Lower leg skin (tissue), 4 donors: Measurements from ENCODE around the gene DBN1. TPM values are rescaled to one million over a fixed set of nuclear protein-coding genes. Genes with fewer than 3 reads are reported as not detected.

Source experiments
- DNase-seq, 2 donors: peaks; one replicate each; pipeline ENCODE4 v3.0.0-alpha.2; 2019; ENCODE audit warnings: low spot score in 2 of 2
- H3K4me3 ChIP-seq: fragments of 200-600 bp; sonication (generic); 2 replicates; pipeline ENCODE4 v1.5.1; 2017; ENCODE audit warnings: mild to moderate bottlenecking, low read depth; ENCODE audit not compliant: poor library complexity, severe bottlenecking
- POLR2A ChIP-seq, 2 donors: fragments of 450-650 bp; IDR thresholded peaks; one replicate each; pipeline ENCODE4 v1.6.1; 2016 to 2017; ENCODE audit warnings: antibody characterized with exemption in 2 of 2, mild to moderate bottlenecking in 1 of 2, moderate library complexity in 1 of 2
- WGBS, 2 donors: methylation state at CpG; one replicate each; pipeline ENCODE4 v1.1.5; 2018; 5-methylcytosine and 5-hydroxymethylcytosine counted together
- intact Hi-C: fragments of 100-400 bp; cut with DNase I; formaldehyde crosslinking; loops from one replicate; pipeline ENCODE4 v1.15.0; 2023; ENCODE audit warnings: low total_unique reads
- total RNA-seq, 4 donors: library from RNA; depleted of rRNA; stranded (reverse); fragments of >200 nt; gene quantifications; one replicate each; pipeline ENCODE4 v1.1.0, GENCODE V29; 2016
- TF ChIP-seq, protein P1 (sequence below), 3 donors: fragments of 450-650 bp; IDR thresholded peaks; one replicate each; pipeline ENCODE4 v1.5.1; 2016; ENCODE audit warnings: antibody characterized with exemption in 3 of 3, mild to moderate bottlenecking in 3 of 3, moderate library complexity in 2 of 3

Gene DBN1
- total RNA-seq, 4 donors from 2014 or later = 14.0 to 65.5 (median 27.6) TPM

DNA sequence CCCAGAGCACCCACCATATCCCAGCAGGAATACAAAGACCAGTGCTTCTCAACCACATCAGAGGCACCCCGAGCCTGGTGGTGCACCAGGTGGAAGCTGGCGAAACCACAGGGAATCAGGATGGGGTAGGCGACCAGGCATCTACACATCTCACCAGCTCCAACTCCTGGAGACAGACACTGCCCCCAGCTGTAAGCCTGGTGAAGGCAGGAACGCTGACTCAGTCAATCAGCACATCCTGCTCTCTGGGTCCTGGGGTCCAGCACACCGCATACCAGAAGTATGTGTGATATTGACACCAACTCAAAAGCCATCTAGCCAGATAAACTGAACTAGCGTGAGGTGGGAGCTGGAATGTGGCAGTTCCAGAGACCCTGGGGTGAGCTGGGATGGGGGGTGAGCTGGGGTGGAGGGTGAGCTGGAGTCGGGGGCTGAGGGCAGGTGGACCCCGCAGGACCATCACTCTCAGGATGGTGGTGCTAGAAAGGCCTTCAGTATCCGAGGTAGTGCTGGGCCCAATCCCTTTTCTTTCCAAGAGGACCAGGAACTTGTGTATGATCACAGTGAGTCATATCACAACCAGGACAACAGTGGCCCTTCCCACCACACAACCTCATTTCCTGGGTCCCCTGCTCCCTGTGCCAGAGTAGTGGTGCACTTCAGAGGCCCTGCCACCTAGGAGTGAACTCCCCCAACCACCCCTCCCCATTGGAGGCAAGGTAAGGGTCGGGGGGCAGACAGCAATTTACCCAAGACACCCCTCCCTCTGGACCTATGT, 2.5 kb downstream of the DBN1 start:
- no peak overlapping the region for H3K4me3 ChIP-seq

DNA sequence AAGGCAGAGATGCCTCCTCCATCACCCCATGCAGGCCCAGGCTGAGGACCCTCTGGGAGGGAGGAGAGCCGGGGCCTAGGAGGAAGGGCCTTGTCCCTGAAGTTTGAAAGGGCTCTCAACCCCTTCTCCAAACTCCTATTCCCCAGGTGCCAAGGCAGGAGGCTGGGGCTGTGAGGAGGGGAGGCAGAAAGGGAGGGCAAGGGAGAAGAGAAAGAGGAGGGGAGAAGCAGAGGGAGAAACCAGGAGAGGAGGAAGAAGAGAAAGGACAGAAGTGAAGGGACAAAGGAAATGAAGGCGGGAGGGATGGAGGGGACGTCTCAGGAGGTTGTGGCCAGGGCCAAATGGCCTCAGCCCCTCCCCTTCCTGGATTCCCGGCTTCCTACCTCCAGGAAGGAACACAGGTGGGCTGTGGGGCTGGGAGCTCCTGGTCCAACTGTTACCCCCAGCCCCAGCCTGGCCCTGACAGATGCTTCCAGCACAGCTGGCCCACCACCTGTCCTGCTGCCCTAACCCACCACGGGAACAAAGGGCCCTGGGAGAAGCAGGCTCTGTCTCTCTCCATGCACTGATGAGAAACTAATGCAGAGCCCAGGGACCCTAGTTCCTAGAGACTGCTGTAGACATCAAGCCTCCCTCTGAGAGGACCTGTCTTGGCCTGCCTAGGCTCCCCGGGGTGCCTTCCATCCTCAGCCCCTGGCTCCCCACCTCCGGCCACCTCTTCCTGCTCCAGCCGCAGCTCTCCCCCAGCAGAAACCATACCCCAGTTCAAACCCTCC, 3.5 kb downstream of the DBN1 start:
- no peak for DNase-seq
- WGBS, 2 donors = 70 to 75% methylated on average over 8 of the region's 8 CpGs
- intact Hi-C loops = loop anchor here (5.0 kb wide), 1 partner anchor 463 kb away; the partner anchor contains the start of gene UIMC1
- no peak overlapping the region for H3K4me3 ChIP-seq
- no peak for TF ChIP-seq POLR2A (IDR thresholded peaks at IDR 0.05)
- TF ChIP-seq, protein P1, sequence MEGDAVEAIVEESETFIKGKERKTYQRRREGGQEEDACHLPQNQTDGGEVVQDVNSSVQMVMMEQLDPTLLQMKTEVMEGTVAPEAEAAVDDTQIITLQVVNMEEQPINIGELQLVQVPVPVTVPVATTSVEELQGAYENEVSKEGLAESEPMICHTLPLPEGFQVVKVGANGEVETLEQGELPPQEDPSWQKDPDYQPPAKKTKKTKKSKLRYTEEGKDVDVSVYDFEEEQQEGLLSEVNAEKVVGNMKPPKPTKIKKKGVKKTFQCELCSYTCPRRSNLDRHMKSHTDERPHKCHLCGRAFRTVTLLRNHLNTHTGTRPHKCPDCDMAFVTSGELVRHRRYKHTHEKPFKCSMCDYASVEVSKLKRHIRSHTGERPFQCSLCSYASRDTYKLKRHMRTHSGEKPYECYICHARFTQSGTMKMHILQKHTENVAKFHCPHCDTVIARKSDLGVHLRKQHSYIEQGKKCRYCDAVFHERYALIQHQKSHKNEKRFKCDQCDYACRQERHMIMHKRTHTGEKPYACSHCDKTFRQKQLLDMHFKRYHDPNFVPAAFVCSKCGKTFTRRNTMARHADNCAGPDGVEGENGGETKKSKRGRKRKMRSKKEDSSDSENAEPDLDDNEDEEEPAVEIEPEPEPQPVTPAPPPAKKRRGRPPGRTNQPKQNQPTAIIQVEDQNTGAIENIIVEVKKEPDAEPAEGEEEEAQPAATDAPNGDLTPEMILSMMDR (IDR thresholded peaks at IDR 0.05) = no peak

More for the DNA sequence above, 2.5 kb downstream of the DBN1 start:
- TF ChIP-seq, protein P1 (IDR thresholded peaks at IDR 0.05) = no peak
- TF ChIP-seq POLR2A (IDR thresholded peaks at IDR 0.05) = no peak
- 80 to 91% methylated on average over 10 of the region's 10 CpGs for WGBS, 2 donors
- intact Hi-C loops = no loop called here
- no peak for DNase-seq

- H3K4me3 ChIP-seq = no peak overlapping the region
- no peak for DNase-seq
- TF ChIP-seq, protein P1 (IDR thresholded peaks at IDR 0.05) = no peak
- no peak for TF ChIP-seq POLR2A (IDR thresholded peaks at IDR 0.05)
- intact Hi-C loops = loop anchor here (5.0 kb wide), 1 partner anchor 462 kb away; the partner anchor contains the start of gene UIMC1
- WGBS, 2 donors = 43 to 44% methylated on average over 19 to 24 of the region's 25 CpGs
These were observed 4.5 kb downstream of the DBN1 start for GRCh38 chr5:177468685-177469628.

GRCh38 chr5:177468329-177468684, 5.1 kb downstream of the DBN1 start:
- 75 to 81% methylated on average over 2 of the region's 2 CpGs for WGBS, 2 donors
- DNase-seq = no peak
- intact Hi-C loops = loop anchor here (5.0 kb wide), 1 partner anchor 461 kb away; the partner anchor contains the start of gene UIMC1
- TF ChIP-seq POLR2A (IDR thresholded peaks at IDR 0.05) = no peak
- TF ChIP-seq, protein P1 (IDR thresholded peaks at IDR 0.05) = no peak
- no peak overlapping the region for H3K4me3 ChIP-seq

- WGBS, 2 donors = 93 to 94% methylated on average over 31 of the region's 31 CpGs
- DNase-seq = no peak
- intact Hi-C loops = loop anchor here (5.0 kb wide), 1 partner anchor 460 kb away; the partner anchor contains the start of gene UIMC1
- TF ChIP-seq POLR2A (IDR thresholded peaks at IDR 0.05) = no peak
- TF ChIP-seq, protein P1 (IDR thresholded peaks at IDR 0.05) = no peak
- no peak overlapping the region for H3K4me3 ChIP-seq
These were observed 6.0 kb downstream of the DBN1 start for GRCh38 chr5:177467436-177467835.
